Fibroblast of lung (primary cell): ENCODE measurements around the gene FAM117B. TPM values are rescaled to one million over a fixed set of nuclear protein-coding genes. Genes with fewer than 3 reads are reported as not detected.

ENCODE experiments used
- DNase-seq, 2 donors: peaks; one replicate each; pipeline versions ENCODE4 v3.0.0 to v3.0.0-alpha.2; 2010; ENCODE audit warnings: low read depth in 2 of 2
- H2AFZ ChIP-seq: 2 replicates; pipeline ENCODE4 v1.5.1; 2012; ENCODE audit warnings: low read length, control low read depth, inconsistent platforms
- H3K27ac ChIP-seq: 2 replicates; pipeline ENCODE4 v1.5.1; 2011; ENCODE audit warnings: low read length, control low read depth; ENCODE audit not compliant: insufficient read depth
- H3K27me3 ChIP-seq: 2 replicates; pipeline ENCODE4 v1.5.1; 2011; ENCODE audit warnings: mild to moderate bottlenecking, low read length; ENCODE audit not compliant: control insufficient read depth, insufficient read depth
- H3K36me3 ChIP-seq: 2 replicates; pipeline ENCODE4 v1.5.1; 2011; ENCODE audit warnings: low read length; ENCODE audit not compliant: control insufficient read depth, insufficient read depth
- H3K4me1 ChIP-seq: 2 replicates; pipeline ENCODE4 v1.5.1; 2011; ENCODE audit warnings: low read length; ENCODE audit not compliant: control insufficient read depth, insufficient read depth; ENCODE audit errors: extremely low read depth
- H3K4me2 ChIP-seq: 2 replicates; pipeline ENCODE4 v1.5.1; 2011; ENCODE audit warnings: low read length, control low read depth; ENCODE audit not compliant: insufficient read depth; ENCODE audit errors: extremely low read depth
- H3K4me3 ChIP-seq, 4 experiments: fragments of 200-600 bp in 1 of 4; sonication (generic) in 1 of 4; replicated peaks in 1 of 4; 2 replicates each; pipeline ENCODE4 v1.5.1; 2011 to 2016; ENCODE audit warnings: low read length in 4 of 4, low read depth in 3 of 4, mild to moderate bottlenecking in 3 of 4, control low read depth in 2 of 4, inconsistent platforms in 1 of 4, mixed read lengths in 1 of 4; ENCODE audit not compliant: insufficient read depth in 1 of 4; ENCODE audit errors: control extremely low read depth in 1 of 4
- H3K79me2 ChIP-seq: 2 replicates; pipeline ENCODE4 v1.5.1; 2012; ENCODE audit warnings: mild to moderate bottlenecking, low read length, inconsistent platforms; ENCODE audit not compliant: control insufficient read depth, insufficient read depth
- H3K9ac ChIP-seq: 2 replicates; pipeline ENCODE4 v1.5.1; 2011; ENCODE audit warnings: mild to moderate bottlenecking, low read length, control low read depth; ENCODE audit not compliant: insufficient read depth
- H3K9me3 ChIP-seq: 2 replicates; pipeline ENCODE4 v1.5.1; 2012; ENCODE audit warnings: low read depth, low read length; ENCODE audit not compliant: control insufficient read depth, insufficient read depth
- H4K20me1 ChIP-seq: 2 replicates; pipeline ENCODE4 v1.5.1; 2011; ENCODE audit warnings: low read length; ENCODE audit not compliant: control insufficient read depth, insufficient read depth; ENCODE audit errors: extremely low read depth
- CTCF ChIP-seq, 2 donors: IDR thresholded peaks in 1 of 2; conservative IDR thresholded peaks in 1 of 2; 1 replicate in 1 of 2; 2 replicates in 1 of 2; pipeline ENCODE4 v1.5.1; 2011 to 2012; ENCODE audit warnings: low read length in 2 of 2, control low read depth in 1 of 2, inconsistent platforms in 1 of 2, low read depth in 1 of 2, mild to moderate bottlenecking in 1 of 2
- EZH2 ChIP-seq: IDR thresholded peaks from 2 replicates; pipeline ENCODE4 v1.5.1; 2012; ENCODE audit warnings: low read length, control low read depth, mild to moderate bottlenecking; ENCODE audit errors: missing control alignments
- polyA plus RNA-seq, 2 donors: library from polyadenylated mRNA; depleted of rRNA in 1 of 2; stranded (reverse) in 1 of 2; unstranded in 1 of 2; fragments of >200 nt; gene quantifications; 2 replicates each; pipeline ENCODE4 v1.2.1, GENCODE V29; 2011 to 2012; ENCODE audit warnings: missing spikeins in 1 of 2
- total RNA-seq: library from RNA; depleted of rRNA; stranded (reverse); fragments of >200 nt; gene quantifications from 2 replicates; pipeline ENCODE4 v1.2.1, GENCODE V29; 2014

Gene FAM117B
- total and polyA plus RNA-seq, 2 donors (not counting 1 experiment from before 2014, with no cell fraction given) = 0.73 to 1.8 TPM

DNA sequence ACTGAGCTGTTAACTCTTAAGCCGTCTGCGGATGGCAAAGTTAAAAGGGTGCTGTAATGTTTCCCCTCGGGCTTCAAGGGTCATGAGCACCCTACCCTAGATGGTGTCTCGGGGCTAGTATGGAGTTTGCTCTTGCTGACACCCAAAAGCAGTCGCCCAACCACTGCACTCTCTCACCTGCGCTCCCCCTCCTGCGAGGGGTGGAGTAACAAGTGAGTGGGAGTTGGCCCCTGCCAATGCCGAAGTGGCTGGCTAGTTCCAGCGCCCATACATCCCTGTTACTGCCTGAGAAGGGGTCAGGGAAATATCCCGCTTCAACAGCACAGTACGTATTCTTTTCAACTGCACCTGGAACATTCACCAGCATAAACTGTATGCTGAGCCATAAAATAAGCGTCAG is 47.5 kb downstream of the FAM117B start:
- H3K9me3 ChIP-seq = no peaks in the 10 kb centered on the region
- no peaks in the 10 kb centered on the region for H4K20me1 ChIP-seq
- no peak overlapping the region for H2AFZ ChIP-seq
- H3K79me2 ChIP-seq = no peaks in the 10 kb centered on the region
- no peaks in the 10 kb centered on the region for H3K4me1 ChIP-seq
- no peak overlapping the region for H3K4me2 ChIP-seq
- H3K27me3 ChIP-seq = no peaks in the 10 kb centered on the region
- no peak overlapping the region for H3K4me3 ChIP-seq
- TF ChIP-seq EZH2 (no peak), CTCF (conservative IDR thresholded peaks at IDR 0.05 in 1 of 2, IDR thresholded peaks at IDR 0.05 in 1 of 2; ENCODE audit: low read depth in 1 of 2, low read length in 2 of 2) (no peak)
- DNase-seq = no peak
- no peaks in the 10 kb centered on the region for H3K36me3 ChIP-seq
- H3K27ac ChIP-seq = no peak overlapping the region
- no peak overlapping the region for H3K9ac ChIP-seq

GRCh38 chr2:202687276-202687675 is 52.5 kb downstream of the FAM117B start:
- H3K4me2 ChIP-seq = no peak overlapping the region
- DNase-seq = no peak
- no peak overlapping the region for H3K27ac ChIP-seq
- H2AFZ ChIP-seq = no peak overlapping the region
- no peak overlapping the region for H3K9ac ChIP-seq
- H3K4me1 ChIP-seq = no peaks in the 10 kb centered on the region
- H3K36me3 ChIP-seq = no peaks in the 10 kb centered on the region
- TF ChIP-seq CTCF (conservative IDR thresholded peaks at IDR 0.05 in 1 of 2, IDR thresholded peaks at IDR 0.05 in 1 of 2; ENCODE audit: low read depth in 1 of 2, low read length in 2 of 2) = no peak
- no peak for TF ChIP-seq EZH2
- no peaks in the 10 kb centered on the region for H3K27me3 ChIP-seq
- no peak overlapping the region for H3K4me3 ChIP-seq
- H3K9me3 ChIP-seq = no peaks in the 10 kb centered on the region
- H3K79me2 ChIP-seq = no peaks in the 10 kb centered on the region
- no peaks in the 10 kb centered on the region for H4K20me1 ChIP-seq

DNA sequence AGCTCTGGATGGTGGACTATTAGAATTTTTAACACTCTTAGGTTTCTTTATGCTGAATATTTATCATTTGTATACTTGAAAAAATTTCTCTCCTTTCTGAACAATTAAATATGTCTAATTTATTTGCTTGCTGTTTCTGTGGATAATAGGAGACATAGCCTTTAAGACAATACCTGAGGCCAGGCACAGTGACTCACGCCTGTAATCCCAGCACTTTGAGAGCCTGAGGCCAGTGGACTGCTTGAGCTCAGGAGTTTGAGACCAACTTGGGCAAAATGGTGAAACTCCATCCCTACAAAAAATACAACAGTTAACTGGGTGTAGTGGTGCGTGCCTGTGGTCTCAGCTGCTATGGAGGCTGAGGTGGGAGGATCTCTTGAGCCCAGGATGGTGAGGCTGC is 54.7 kb downstream of the FAM117B start:
- TF ChIP-seq EZH2 (no peak), CTCF (conservative IDR thresholded peaks at IDR 0.05 in 1 of 2, IDR thresholded peaks at IDR 0.05 in 1 of 2; ENCODE audit: low read depth in 1 of 2, low read length in 2 of 2) (no peak)
- no peak overlapping the region for H3K9ac ChIP-seq
- no peak overlapping the region for H3K4me3 ChIP-seq
- H3K27me3 ChIP-seq = no peaks in the 10 kb centered on the region
- no peaks in the 10 kb centered on the region for H3K9me3 ChIP-seq
- no peaks in the 10 kb centered on the region for H4K20me1 ChIP-seq
- no peak overlapping the region for H3K4me2 ChIP-seq
- no peaks in the 10 kb centered on the region for H3K36me3 ChIP-seq
- no peaks in the 10 kb centered on the region for H3K79me2 ChIP-seq
- no peak overlapping the region for H2AFZ ChIP-seq
- no peak for DNase-seq
- no peaks in the 10 kb centered on the region for H3K4me1 ChIP-seq
- H3K27ac ChIP-seq = no peak overlapping the region
